GM12874 (cell line): ENCODE measurements around the gene ZNF423.

Source experiments
- TF ChIP-seq, protein P1 (sequence below): IDR thresholded peaks from 2 replicates; pipeline ENCODE4 v1.5.1; 2011; ENCODE audit warnings: low read depth, mild to moderate bottlenecking, control low read depth, low read length, moderate library complexity; ENCODE audit not compliant: insufficient read depth

Gene ZNF423

DNA sequence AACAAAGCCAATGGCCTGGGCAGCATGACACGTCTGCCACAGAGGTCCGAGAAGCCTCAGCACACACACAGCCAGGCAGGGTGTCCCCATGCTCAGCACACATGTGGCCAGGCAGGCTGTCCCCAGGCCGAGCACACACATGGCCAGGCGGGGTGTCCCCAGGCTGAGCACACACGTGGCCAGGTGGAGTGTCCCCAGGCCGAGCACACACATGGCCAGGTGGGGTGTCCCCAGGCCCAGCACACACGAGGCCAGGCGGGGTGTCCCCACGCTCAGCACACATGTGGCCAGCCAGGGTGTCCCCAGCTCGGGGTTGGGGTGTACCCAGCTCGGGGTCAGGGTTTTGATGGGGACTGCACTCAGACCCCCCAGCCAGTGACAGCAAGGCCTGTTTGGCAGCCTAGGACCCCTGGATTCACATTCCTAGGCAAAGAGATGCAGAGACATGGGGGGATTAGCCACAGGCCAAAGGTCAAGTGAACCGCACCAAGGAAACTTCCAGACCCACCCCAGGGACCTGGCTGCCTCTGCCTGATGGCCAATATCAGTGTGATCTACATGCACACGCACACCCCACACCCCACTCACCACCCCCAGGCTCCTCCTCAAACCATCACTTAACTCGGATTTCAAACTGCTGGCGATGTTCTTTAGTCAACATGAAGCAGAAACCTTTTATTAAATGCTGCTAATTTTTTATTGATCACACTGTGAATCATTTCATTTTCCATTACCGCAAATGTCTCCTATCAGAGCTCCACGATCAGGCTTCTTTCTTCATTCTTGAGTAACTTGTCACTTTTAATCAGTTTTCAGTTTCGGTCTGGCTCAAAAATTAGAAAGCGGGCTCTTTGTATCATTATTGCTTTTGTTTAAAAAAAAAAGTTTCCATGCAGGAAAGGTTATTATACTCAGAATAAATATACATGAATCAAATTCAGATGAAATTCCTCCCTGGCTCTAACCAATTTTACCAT, 111.4 kb downstream of the ZNF423 start:
- TF ChIP-seq, protein P1, sequence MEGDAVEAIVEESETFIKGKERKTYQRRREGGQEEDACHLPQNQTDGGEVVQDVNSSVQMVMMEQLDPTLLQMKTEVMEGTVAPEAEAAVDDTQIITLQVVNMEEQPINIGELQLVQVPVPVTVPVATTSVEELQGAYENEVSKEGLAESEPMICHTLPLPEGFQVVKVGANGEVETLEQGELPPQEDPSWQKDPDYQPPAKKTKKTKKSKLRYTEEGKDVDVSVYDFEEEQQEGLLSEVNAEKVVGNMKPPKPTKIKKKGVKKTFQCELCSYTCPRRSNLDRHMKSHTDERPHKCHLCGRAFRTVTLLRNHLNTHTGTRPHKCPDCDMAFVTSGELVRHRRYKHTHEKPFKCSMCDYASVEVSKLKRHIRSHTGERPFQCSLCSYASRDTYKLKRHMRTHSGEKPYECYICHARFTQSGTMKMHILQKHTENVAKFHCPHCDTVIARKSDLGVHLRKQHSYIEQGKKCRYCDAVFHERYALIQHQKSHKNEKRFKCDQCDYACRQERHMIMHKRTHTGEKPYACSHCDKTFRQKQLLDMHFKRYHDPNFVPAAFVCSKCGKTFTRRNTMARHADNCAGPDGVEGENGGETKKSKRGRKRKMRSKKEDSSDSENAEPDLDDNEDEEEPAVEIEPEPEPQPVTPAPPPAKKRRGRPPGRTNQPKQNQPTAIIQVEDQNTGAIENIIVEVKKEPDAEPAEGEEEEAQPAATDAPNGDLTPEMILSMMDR = no peak

DNA sequence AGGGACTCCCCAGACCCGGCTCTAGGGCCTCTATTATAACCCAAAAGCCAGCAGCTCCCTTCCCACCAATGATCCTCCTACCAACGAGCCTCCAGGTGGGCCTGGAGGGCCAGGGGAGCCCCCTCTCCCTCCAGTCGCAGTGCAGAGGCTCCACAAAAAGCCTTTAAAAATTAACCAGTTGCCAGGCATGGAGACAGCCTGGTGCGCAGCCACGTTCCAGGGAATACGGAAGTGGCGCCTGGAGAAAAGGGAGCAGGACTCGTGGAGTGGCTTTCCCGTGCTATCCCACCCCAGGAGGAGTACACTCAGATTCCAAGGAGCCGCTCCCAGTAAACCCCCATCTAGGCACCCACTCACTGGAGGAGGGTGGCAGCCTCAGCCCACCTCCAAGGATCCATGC, 112.3 kb downstream of the ZNF423 start:
- TF ChIP-seq, protein P1 = no peak

DNA sequence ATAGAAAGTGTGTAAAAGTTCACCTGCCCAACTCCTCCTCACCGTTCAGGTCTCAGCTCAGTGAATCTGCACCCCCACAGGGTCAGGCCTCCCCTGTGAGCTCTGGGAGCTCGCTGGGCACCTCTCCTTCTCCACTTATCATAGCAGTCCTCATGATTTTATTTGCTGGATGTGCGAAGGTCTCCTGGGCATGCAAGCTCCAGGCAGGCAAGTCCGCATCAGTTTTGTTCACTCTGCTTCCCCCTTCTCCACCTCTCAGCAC, 112.8 kb downstream of the ZNF423 start:
- TF ChIP-seq, protein P1 = no peak

DNA sequence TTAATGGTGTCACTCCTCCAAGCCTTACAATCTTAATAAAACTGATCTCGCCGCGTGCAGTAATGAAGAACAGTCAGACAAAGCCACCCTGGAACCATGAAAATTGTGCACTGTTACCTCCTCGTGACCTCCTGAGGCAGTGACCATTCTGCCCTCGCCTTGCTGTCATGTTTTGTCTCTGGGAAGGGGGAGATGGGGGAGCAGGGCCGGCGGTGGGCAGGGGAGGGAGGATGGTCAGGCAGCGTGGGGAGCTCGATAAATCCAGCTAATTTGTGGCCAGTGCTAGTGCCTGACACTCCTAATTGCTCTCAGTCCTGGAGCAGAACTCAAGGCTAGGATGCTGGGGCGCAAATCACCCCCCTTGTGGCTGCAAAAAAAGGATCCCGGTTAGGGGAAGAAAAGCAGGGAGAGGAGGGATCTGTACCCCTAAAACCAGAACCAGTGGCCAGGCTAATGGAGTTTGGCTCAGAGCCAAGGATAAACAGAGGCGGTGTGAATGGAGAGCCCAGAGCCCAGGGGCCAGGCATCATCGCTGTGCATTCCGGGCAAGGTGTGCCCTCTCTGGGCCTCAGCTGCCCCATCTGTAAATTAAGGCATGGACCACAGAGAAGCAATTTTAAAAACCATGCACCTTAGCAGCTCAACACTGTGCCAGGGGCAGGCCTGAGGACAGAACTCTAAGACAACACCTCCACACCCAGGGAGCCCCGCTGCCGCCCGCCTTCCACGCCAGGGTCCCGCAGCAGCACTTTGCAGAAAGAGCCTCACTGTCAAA, 113.3 kb downstream of the ZNF423 start:
- TF ChIP-seq, protein P1 = no peak

DNA sequence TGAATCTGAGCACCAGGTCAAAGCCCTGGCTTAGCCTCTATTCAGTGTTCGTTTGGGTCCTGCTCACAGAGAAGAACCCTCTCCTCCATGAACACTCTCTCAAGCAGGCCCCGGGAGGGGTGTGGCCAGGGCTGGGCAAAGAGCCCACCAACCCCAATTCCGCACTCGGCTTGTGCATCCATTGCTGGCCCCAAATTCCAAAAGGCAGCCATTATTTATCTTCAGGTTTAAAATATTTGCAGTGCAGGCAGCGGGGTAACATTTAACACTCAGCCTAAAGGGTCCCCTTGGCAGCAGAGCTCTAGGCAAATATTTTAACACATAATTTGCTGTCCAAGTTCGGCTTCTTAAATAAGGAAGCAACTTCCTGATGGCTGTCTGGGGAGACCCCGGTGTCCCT, 115.7 kb downstream of the ZNF423 start:
- TF ChIP-seq, protein P1 = no peak

DNA sequence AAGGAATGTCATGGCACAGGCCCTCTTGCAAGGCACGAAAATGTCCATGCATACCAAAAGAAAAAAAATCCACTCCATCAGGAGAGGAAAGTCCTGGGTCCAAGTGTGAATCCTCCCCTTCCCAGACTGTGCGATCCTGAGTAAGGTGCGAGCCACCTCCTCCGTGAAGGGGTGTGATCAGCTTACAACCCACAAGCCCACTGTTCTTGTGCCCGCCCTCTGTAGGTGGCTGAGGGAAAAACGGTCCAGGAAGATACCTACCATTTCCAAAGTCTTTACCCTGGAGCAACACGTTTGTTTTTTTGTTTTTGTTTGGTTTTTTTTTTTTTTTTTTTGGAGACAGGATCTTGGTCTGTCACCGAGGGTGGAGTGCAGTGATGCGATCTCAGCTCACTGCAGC, 116.5 kb downstream of the ZNF423 start:
- TF ChIP-seq, protein P1 = no peak

DNA sequence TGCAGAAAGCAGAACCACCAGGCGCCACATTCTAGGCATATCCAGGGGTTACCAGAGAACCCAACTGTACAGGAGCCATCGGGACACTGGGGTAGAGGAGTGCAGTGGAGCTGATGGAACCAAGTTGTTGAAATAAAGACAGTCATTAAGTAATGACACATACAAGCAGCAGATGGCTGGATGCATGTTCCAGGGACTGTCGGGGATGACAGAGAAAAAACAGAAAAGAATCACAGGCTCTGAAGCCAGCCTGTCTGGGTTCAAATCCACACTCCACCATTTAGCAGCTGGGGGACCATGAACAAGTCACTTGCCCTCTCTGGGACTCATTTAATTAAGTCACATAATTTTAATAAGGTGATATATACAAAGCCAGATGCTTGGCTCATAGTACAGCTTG, 117.1 kb downstream of the ZNF423 start:
- TF ChIP-seq, protein P1 = no peak
